Stimulated activated naive CD4-positive, alpha-beta T cell (primary cell): ENCODE data around the gene CCDC138.
"Not testable (repeated sequence)": the region's sequence is repeated elsewhere in the genome, so short reads cannot be mapped to it uniquely, and the experiment has no call there.

Source experiments
- DNase-seq, 6 experiments: peaks; one replicate each; lab custom pipeline; 2025; lab: John Stamatoyannopoulos, UW

CCDC138 gene, protein sequence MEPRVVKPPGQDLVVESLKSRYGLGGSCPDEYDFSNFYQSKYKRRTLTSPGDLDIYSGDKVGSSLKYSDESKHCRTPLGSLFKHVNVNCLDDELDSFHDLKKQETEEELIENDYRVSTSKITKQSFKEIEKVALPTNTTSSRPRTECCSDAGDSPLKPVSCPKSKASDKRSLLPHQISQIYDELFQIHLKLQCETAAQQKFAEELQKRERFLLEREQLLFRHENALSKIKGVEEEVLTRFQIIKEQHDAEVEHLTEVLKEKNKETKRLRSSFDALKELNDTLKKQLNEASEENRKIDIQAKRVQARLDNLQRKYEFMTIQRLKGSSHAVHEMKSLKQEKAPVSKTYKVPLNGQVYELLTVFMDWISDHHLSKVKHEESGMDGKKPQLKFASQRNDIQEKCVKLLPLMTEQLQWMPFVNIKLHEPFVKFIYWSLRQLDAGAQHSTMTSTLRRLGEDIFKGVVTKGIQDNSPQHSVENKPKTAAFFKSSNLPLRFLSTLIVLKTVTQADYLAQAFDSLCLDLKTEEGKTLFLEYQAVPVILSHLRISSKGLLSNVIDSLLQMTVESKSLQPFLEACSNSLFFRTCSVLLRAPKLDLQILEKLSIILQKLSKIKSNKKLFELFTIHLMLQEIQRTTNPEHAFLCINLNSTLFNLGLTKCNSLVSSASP

DNA sequence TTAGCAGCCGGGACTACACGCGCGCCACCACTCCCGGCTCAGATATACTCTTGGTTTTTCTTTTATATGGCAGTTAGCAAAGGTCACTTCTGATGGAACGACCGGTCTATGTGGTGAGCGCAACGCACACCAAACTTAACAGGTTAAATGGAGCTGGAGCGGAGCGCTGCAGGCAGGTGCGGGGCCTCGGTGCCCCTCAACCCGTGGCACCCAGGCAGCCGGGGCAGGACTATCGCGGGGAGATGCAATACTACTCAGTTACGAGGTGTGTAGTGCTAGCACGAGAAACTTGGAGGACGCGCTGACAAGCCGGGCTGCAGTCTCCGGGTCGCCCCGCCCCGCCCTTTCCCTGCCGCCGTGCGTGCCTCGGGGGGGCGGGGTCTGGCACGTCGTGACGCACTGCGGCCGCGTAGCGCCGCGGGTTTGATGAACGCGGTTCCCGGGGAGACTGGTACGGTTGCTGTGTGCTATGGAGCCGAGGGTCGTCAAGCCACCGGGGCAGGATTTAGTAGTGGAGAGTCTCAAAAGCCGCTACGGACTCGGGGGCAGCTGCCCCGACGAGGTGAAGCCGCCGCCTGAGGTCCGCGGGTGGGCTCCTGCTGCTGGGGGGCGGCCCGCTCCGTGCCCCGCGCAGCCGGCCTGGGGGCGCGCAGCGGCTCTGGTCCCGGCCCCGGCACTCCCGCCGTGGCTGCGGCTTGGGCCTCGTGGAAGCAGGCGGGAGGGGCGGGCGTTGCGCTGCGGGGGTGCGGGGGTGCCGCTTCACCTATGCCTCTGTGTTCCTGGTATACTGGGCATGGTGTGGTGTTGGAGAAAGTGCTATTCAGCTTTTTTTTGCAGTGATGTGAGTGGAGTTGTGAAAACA, at the start of gene CCDC138:
Gene CCDC138 (plus strand): TSS at position 418 of the 862 bp plus-strand sequence. CDS start 52 bp downstream, at position 470.
- peak; percentile 80 to 92 (median 88) for DNase-seq

DNA sequence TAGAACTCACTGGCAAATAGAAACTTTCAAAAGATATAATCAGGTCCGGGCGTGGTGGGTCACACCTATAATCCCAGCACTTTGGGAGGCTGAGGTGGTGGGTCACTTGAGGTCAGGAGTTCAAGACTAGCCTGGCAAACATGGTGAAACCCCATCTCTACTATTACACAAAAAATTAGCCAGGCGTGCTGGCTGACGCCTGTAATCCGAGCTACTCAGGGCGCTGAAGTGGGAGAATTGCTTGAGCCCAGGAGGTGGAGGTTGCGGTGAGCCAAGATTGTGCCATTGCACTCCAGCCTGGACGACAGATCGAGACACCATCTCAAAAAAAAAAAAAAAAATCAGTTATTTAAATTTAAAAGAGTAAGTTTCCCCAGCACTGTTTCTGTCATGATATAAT, 28.6 kb upstream of the CCDC138 start:
- DNase-seq, result not testable (repeated sequence)

DNA sequence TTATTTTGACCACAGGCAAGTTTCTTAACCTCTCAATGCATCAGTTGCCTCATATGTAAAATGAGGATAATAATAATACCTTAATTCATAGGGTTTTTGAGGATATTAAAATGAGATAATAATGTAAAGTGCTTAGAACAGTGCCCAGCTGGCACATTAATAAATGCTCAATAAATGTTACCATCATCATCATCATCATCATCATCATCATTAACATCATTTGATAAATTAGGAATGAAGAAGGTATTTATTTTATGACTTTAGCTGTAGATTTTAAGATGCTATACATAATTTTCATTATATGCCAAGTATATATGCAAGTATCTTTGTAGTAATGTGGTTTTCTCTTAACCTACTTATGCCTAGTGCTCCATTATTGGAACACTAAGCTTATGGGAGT, 24.0 kb upstream of the CCDC138 start:
- not testable (repeated sequence) for DNase-seq

DNA sequence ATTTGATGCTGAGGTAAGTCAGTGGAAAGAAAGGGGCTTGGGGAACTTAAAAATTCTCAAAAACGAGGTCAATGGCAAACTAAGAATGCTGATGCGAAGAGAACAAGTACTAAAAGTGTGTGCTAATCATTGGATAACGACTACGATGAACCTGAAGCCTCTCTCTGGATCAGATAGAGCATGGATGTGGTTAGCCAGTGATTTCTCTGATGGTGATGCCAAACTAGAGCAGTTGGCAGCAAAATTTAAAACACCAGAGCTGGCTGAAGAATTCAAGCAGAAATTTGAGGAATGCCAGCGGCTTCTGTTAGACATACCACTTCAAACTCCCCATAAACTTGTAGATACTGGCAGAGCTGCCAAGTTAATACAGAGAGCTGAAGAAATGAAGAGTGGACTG, 19.9 kb upstream of the CCDC138 start:
- DNase-seq, result not testable (repeated sequence)

DNA sequence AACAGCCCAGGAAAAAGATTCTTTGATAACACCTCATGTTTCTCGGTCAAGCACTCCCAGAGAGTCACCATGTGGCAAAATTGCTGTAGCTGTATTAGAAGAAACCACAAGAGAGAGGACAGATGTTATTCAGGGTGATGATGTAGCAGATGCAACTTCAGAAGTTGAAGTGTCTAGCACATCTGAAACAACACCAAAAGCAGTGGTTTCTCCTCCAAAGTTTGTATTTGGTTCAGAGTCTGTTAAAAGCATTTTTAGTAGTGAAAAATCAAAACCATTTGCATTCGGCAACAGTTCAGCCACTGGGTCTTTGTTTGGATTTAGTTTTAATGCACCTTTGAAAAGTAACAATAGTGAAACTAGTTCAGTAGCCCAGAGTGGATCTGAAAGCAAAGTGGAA, 18.7 kb upstream of the CCDC138 start:
- not testable (repeated sequence) for DNase-seq

DNA sequence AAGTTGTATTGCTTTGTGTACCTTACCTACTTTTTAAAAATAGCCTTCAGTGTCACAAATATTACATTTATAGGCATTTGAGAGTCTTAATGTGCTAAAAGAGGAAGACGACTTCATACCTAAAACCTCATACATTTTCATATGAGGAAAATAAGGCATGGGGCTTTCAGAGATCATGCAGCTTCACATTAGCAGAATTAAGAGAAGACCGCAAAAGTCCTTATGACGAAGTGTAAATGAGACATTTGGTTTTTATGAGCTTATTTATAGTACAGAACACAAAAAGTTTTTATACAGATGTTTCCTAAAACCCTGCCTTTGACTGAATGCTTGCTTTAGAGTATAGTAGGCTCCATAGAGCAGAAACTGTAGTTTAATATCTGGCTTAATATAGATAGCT, 10.1 kb upstream of the CCDC138 start:
- DNase-seq, result no peak

DNA sequence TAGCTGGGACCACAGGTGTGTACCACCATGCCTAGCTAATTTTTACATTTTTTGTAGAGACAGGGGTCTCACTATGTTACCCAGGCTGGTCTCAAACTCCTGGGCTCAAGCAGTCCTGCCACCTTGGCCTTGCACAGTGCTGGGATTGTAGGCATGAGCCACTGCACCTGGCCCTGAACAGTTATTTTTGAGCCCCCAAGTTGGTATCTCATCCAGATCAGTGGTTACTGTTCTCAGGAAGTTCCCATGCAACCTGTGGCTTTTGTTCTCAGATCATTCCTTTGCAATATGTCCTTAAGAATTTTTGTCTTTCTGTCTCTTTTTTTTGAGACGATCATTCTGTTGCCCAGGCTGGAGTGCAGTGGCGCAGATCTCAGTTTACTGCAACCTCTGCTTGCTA, 7.7 kb upstream of the CCDC138 start:
- DNase-seq, result no peak

DNA sequence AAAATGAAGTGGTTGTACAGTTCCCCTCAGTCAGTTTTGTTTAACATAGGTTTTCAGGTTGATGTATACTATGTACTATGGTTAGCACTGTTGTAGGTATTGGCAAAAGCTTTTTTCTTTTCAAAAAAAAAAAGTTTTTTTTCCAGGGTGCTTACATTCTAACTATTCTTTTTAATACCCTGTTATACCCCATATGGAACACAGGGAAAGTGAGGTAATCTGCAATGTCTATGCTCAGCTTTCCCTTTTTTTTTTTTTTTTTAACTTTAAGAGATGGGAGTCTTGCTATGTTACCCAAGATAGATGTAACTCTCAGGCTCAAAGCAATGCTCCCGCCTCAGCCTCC, 590 bp upstream of the CCDC138 start:
- DNase-seq, result no peak

DNA sequence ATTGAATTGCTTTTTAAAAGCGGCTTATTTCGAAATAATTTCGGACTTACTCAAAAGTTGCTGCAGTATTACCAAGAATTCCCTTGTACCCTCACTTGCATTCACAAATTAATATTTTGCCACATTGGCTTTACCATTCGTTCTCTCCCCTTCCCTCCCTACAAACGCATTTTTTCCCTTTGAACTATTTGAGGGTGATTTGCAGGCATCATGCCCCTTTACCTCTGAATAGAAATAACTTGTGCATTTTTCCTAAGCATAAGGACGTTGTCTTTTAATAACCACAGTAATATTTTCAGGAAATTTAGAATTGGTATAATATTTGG, 608 bp downstream of the CCDC138 start:
- no peak for DNase-seq

DNA sequence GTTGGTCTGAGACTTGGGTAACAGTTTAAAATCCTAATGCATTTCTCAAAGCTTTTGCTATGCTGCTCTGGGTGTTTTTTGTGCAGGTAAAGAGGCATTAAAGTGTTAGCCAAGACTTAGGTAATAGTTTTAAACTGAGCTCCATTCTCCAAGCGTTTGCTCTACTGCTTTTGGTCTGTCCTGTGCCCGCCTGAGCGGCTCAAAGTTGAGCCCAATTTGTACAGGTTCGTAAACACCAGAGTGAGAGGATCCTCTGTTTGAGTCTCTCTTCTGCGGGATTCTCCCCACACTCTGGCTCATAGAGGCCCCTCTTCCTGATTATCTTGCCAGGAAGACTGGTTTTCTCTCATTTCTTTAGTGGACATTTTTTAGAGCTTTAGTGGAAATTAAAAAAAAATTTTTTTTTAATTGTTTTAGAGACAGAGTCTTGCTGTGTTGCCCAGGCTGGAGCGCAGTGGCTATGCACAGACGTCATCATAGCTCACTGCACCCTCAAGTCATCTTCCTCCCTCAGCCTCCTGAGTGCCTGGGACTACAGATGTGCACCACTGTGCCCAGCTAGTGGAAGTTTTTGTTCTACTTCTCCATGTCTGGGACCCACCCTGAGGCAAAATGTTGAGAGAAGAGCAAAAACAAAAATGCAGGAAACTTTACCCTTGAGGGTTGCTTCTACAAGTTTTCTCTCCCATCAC, 16.6 kb downstream of the CCDC138 start:
- DNase-seq, result no peak

DNA sequence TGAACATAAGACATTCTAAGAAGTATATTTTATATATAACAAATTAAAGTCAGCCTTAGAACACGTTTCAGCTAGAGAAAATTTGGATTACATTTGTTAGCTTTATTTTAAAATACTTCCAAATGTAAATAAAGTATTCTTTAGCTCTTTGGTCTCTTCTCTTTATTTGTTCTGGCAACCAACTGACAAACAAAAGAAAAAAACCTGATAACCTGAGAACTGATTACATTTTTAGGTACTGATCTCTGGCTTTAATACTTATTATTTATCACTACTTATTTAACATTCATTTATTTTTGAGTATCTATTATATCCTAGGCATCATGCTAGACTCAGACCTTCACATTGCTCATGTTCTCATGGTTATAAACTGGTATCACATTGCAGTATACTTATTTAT, 18.5 kb downstream of the CCDC138 start:
- no peak for DNase-seq

DNA sequence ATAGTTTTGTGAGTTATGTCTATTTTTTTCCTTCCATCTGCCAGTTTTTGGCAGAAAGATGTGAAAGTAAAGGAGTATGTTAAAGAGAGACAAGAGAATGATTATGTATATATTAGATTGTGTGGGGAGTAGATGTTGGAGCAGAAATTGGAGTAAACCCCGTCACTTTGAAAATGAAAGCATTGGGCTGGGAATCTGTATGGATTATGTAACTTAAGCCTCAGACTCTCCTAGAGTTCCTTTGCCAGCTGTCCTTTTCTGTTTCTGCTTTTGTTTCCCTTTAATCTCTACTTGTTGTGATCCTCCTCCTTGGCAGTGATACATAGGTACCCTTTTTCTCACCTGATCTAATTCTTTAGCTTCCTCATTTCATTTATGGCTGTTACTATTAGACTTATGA, 19.2 kb downstream of the CCDC138 start:
- no peak for DNase-seq

DNA sequence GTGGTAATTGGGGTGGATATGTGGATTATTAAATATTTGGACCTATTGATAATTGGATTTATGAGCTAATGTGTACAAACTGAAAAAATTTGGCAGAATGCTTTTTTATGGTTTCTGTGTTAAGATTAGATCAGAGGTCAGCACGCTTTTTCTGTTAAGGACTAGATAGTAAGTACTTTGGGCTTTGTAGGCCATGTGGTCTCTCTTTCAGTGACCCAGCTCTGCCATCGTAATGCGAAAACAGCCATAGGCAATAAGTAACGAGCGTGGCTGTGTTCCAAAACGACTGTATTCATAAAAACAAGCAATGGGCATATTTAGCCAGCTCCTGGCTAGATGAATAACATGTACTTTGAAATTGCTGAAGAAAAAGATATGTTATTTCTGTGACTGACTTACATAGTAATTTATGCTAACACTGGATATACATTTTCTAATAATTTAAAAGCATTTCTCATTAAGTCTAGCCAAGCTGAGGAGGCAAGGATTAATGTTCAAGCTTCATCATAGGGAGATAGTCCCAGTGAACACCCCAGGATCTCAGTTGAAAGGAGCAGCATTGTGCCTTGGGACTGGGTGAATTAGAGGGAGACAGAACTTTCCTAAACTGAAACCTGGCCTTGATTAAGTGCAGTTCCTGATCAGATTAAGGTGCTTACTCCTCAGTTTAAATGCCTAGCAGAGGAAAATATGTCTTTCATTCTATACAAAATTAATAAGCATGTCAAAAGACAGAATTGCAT, 20.0 kb downstream of the CCDC138 start:
- no peak for DNase-seq

DNA sequence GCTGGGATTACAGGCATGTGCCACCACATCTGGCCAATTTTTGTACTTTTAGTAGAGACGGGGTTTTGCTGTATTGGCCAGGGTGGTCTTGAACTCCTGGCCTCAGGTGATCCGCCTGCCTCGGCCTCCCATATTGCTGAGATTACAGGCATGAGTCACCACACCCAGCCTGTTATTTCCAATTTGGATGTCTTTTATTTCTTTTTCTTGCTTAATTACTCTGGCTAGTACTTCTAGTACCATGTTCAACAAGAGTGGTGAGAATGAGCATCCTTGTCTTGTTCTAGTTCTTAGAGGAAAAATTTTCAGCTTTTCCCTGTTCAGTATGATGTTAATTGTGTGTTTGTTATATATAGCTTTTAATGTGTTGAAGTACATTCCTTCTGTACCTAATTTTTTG, 23.4 kb downstream of the CCDC138 start:
- DNase-seq, result no peak

DNA sequence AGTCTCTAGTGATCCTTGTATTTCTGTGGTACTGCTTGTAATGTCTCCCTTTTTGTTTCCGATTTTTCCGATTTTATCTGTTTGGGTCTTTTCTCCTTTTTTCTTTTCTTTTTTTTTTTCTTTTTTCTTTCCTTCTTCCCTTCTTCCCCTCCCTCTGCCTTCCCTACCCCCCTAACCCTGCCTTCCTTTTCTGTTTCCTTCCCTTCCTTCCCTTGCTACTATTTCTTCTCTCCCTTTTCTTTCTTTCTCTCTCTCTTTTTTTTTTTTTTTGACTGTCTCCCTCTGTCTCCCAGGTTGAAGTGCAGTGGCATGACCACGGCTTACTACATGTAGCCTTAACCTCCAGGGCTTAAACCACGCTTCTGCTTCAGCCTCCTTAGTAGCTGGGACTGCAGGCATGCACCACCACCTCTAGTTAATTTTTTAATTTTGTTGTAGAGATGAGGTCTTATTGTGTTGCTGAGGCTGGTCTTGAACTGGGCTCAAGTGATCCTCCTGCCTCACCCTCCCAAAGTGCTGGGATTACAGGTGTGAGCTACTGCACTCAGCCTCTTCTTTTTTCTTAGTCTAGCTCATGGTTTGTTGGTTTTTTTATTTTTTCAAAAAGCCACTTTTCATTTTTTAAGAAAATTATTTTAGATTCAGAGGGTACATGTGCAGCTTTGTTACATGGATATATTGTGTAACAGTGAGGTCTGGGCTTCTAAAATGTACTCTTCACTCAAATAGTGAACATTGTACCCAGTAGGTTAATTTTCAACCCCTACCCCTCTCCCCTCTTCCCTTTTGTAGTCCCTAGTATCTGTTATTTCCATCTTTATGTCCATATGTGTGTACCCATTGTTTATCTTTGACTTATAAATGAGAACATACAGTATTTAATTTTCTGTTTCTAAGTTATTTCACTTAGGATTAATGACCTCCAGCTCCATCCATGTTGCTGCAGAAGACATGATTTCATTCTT, 24.7 kb downstream of the CCDC138 start:
- DNase-seq, result no peak

DNA sequence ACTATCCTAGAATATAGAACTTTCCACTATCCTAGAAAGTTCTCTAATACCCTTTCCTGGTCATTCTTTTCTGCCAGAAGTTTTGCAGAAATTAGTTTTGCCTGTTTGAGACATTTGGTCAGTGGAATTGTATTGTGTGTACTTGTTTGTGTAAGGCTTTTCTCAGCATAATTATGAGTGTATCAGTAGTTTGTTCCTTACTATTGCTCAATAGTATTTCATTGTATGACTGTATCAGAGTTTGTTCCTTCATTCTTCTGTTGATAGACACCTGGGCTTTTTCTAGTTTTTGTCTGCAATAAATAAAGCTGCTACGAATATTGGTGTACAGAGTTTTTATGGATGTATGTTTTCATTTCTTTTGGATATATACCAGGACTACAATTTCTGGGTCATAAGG, 27.2 kb downstream of the CCDC138 start:
- no peak for DNase-seq

DNA sequence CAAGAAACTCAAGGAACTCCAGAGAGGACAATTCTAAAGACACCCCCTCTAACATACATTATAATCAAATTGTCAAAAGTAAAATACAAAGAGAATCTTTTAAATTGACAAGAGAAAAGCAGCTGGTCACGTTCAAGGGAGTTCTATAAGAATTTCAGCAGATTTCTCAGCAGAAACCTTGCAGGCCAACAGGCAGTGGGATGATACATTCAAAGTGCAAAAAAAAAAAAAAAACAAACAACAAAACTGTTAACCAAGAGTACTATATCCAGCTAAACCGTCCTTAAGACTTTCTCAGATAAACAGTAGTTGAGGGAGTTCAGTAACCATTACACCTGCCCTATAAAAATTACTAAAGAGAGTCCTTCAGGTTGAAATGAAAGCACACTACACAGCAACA, 33.9 kb downstream of the CCDC138 start:
- DNase-seq, result no peak

DNA sequence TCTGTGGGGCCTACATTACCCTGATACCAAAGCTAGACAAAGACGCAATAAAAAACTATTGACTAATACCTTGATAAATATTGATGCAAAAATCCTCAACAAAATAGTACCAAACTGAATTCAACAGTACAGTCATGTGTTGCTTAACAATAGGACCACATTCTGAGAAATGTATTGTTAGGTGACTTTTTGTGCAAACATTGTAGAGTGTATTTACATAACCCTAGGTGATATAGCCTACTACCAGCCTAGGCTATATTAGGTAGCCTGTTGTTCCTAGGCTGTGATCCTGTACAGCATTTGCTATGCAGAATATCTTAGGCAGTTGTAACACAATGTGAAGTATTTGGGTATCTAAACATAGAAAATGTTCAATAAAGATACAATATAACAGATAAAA, 36.7 kb downstream of the CCDC138 start:
- no peak for DNase-seq

DNA sequence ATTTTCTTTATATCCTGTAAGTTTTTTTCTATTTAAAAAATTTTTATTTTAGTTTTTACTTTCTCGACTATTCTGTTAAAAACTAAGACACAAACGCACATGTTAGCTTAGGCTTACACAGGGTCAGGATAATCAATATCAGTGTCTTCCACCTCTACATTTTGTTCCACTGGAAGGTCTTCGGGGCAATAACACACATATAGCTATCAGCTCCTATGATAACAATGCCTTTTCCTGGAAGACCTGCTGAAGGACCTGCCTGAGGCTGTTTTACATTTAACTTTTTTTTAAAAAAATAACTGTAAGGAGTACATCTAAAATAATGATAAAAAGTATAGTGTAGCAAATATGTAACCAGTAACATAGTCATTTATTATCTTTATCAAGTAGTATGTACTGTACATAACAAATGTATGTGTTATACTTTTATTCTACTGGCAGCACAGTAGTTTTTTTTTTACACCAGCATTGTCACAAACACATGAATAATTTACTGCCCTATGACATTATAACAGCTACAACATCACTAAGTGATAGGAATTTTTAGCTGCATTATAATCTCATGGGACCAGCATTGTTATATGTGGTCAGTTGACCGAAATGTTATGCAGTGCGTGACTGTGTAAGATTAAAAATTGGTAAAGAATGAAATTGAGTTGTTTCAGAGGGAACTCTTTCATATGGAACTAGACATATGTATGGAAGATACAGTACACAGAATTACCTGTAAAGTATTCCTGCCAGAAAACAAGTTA, 37.9 kb downstream of the CCDC138 start:
- no peak for DNase-seq

DNA sequence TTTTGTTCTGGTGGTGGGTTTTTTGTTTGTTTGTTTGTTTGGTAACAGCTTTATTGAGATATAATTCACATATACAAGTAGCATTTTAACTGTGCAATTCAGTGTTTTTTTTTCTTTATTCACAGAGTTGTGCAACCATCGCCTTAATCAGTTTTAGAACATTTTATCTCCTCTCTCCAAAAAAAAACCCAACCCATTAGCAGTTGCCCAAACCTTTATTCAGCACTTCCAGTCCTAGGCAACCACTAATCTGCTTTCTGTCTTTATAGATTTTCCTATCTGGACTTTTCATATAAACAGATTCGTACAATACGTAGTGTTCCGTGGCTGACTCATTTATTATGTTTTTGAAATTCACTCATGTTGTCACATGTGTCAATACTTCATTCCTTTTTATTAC, 38.7 kb downstream of the CCDC138 start:
- DNase-seq, result no peak
